Progenitor cell of endocrine pancreas (in vitro differentiated cells): ENCODE data around the gene MIA3. TPM values are rescaled to one million over a fixed set of nuclear protein-coding genes. Genes with fewer than 3 reads are reported as not detected.
A peak's percentile ranks its signal among the peaks of the same experiment; 100 is the strongest.
"Not testable (repeated sequence)": the region's sequence is repeated elsewhere in the genome, so short reads cannot be mapped to it uniquely, and the experiment has no call there.

ENCODE experiments used
- DNase-seq: peaks from one replicate; pipeline ENCODE4 v3.0.0; 2021; ENCODE audit warnings: low spot score; ENCODE audit not compliant: unreplicated experiment
- H3K27ac Mint-ChIP-seq: 2 replicates; pipeline ENCODE4 v1.8.0; 2021; ENCODE audit warnings: mild to moderate bottlenecking, moderate library complexity, mixed read lengths
- H3K27me3 Mint-ChIP-seq: 2 replicates; pipeline ENCODE4 v1.8.0; 2021; ENCODE audit warnings: mixed read lengths
- H3K36me3 Mint-ChIP-seq: 2 replicates; pipeline ENCODE4 v1.8.0; 2022; ENCODE audit warnings: mixed read lengths; ENCODE audit not compliant: insufficient read depth
- H3K4me1 Mint-ChIP-seq: 2 replicates; pipeline ENCODE4 v1.8.0; 2021; ENCODE audit warnings: low read depth, mixed read lengths
- H3K4me3 Mint-ChIP-seq: 2 replicates; pipeline ENCODE4 v1.8.0; 2021; ENCODE audit warnings: low read depth, mild to moderate bottlenecking, moderate library complexity, mixed read lengths
- H3K9me3 Mint-ChIP-seq: 2 replicates; pipeline ENCODE4 v1.8.0; 2021; ENCODE audit warnings: low read depth, mixed read lengths
- CTCF ChIP-seq: fragments of 200-600 bp; sonication (generic); IDR thresholded peaks from one replicate; pipeline ENCODE4 v1.5.0; 2021; ENCODE audit warnings: antibody characterized with exemption, mild to moderate bottlenecking; ENCODE audit not compliant: unreplicated experiment
- total RNA-seq: library from RNA; stranded (reverse); gene quantifications from 2 replicates; pipeline ENCODE4 v1.2.1, GENCODE V29; 2021

MIA3 gene
- total RNA-seq, 1 donor from 2014 or later, result 67.1 TPM

DNA sequence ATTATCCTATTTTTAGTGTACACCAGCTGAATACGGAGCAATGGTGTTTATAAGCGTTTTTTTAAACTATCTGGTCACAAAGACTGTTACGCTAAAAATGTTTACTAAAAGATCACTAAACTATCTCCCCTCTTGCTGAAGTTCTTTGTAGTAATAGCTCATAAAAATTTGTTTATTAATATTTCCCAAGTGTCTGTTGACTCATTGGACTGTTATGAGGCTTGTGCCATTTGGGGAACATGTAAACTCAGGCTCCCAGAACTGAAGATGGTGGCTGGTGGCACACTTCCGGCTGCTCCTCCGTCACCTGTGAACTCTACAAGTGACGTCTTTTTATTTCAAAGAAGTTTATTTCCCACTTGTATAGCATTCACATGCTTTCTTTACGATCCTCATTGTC, 48.1 kb downstream of the MIA3 start:
- no peak for TF ChIP-seq CTCF
- Mint-ChIP-seq H3K36me3 (peaks cover 16% of the 10 kb centered on the region), H3K4me3 (no peak overlapping the region), H3K4me1 (no peaks in the 10 kb centered on the region), H3K27ac (no peak overlapping the region), H3K9me3 (no peaks in the 10 kb centered on the region), H3K27me3 (no peaks in the 10 kb centered on the region)
- DNase-seq, result no peak

DNA sequence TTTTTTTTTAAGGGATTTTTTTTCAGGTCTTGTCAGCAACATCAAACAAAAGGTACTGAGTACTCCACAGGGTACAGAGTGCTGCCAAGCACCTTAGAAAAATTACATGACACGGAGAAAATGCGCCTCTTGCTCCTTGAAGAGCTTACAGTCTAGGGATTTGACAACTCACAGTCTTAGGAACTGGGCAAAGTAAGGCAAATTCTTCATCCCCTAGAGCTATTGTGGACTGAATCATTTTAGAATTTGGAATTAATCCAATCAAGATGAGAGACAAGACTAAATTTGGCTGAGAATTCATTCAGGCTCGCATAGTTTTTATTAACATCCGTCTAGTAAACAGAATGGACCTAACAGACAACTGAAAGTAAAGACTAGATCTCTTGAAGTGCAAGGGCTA, 50.3 kb downstream of the MIA3 start:
- H3K9me3 Mint-ChIP-seq, H3K27me3 Mint-ChIP-seq, DNase-seq, H3K27ac Mint-ChIP-seq, H3K4me3 Mint-ChIP-seq, H3K4me1 Mint-ChIP-seq: not testable (repeated sequence)
- H3K36me3 Mint-ChIP-seq, result peaks cover 11% of the 10 kb centered on the region

DNA sequence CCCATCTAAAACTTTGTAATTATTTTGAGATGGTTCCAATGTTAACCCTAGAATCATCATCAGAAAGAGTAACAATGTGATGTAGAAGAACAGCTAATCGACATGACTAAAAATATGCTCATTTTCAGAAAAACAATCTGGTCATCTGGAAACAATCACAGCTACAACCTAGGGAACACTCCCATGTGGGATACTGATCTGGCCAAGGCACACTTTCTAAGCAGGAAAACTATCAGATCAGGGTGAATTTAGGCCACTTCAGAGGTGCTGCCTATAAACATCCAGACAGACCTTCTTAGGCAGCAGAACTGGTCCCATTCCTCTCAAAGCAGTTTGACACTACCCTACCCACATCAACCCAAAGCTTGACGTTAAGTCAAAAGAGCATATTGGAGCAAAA, 51.2 kb downstream of the MIA3 start:
- H3K36me3 Mint-ChIP-seq, result peaks cover 14% of the 10 kb centered on the region
- not testable (repeated sequence) for H3K27me3 Mint-ChIP-seq

GRCh38 chr1:222670110-222670509, 52.2 kb downstream of the MIA3 start:
- Mint-ChIP-seq H3K27ac (peak overlapping the region; percentile 10), H3K36me3 (peaks cover 15% of the 10 kb centered on the region), H3K4me3 (no peak overlapping the region)

More for the DNA sequence above, 51.2 kb downstream of the MIA3 start:
- not testable (repeated sequence) for H3K4me1 Mint-ChIP-seq, H3K27ac Mint-ChIP-seq, H3K9me3 Mint-ChIP-seq, H3K4me3 Mint-ChIP-seq, DNase-seq

GRCh38 chr1:222680080-222680479, 62.2 kb downstream of the MIA3 start:
- Mint-ChIP-seq H3K27me3 (no peaks in the 10 kb centered on the region), H3K4me1 (no peaks in the 10 kb centered on the region), H3K27ac (peak overlapping the region; percentile 62), H3K9me3 (no peaks in the 10 kb centered on the region), H3K4me3 (no peak overlapping the region), H3K36me3 (peaks cover 3% of the 10 kb centered on the region)
- no peak for TF ChIP-seq CTCF
- no peak for DNase-seq

More at GRCh38 chr1:222670110-222670509, 52.2 kb downstream of the MIA3 start:
- no peak for TF ChIP-seq CTCF
- no peak for DNase-seq
- H3K4me1 Mint-ChIP-seq, result no peaks in the 10 kb centered on the region
- H3K27me3 Mint-ChIP-seq, result no peaks in the 10 kb centered on the region
- no peaks in the 10 kb centered on the region for H3K9me3 Mint-ChIP-seq

- TF ChIP-seq CTCF, result no peak
- Mint-ChIP-seq H3K4me3 (no peak overlapping the region), H3K36me3 (peaks cover 7% of the 10 kb centered on the region), H3K27ac (no peak overlapping the region), H3K27me3 (no peaks in the 10 kb centered on the region), H3K4me1 (no peaks in the 10 kb centered on the region), H3K9me3 (no peaks in the 10 kb centered on the region)
- no peak for DNase-seq
These were observed 73.1 kb downstream of the MIA3 start for GRCh38 chr1:222691016-222691415.
